Spleen (tissue), 11 donors: Measurements from ENCODE around the gene ARL15. TPM values are rescaled to one million over a fixed set of nuclear protein-coding genes. Genes with fewer than 3 reads are reported as not detected.

Experiments used
- DNase-seq: peaks from one replicate; pipeline ENCODE4 v3.0.0-alpha.2; 2020
- H3K27ac ChIP-seq, 8 donors: fragments of 200-600 bp; sonication (generic) in 7 of 8; 1 replicate in 4 of 8; 2 replicates in 4 of 8; pipeline versions ENCODE4 v1.5.0 to v1.8.0; 2016 to 2021; ENCODE audit warnings: inconsistent platforms in 4 of 8, mild to moderate bottlenecking in 4 of 8, moderate library complexity in 1 of 8
- H3K27me3 ChIP-seq, 7 donors: fragments of 200-600 bp; sonication (generic) in 6 of 7; replicated peaks in 1 of 7; 1 replicate in 4 of 7; 2 replicates in 3 of 7; pipeline versions ENCODE4 v1.5.0 to v1.8.0; 2016 to 2021; ENCODE audit warnings: inconsistent platforms in 3 of 7, mild to moderate bottlenecking in 1 of 7
- H3K36me3 ChIP-seq, 6 donors: fragments of 200-600 bp; sonication (generic) in 5 of 6; 1 replicate in 4 of 6; 2 replicates in 2 of 6; pipeline versions ENCODE4 v1.5.0 to v1.8.0; 2016 to 2021; ENCODE audit warnings: inconsistent platforms in 2 of 6
- H3K4me1 ChIP-seq, 6 donors: fragments of 200-600 bp; sonication (generic) in 5 of 6; 1 replicate in 3 of 6; 2 replicates in 3 of 6; pipeline versions ENCODE4 v1.5.0 to v1.8.0; 2016 to 2021; ENCODE audit warnings: inconsistent platforms in 3 of 6
- H3K4me3 ChIP-seq, 8 donors: fragments of 200-600 bp; sonication (generic) in 7 of 8; 1 replicate in 4 of 8; 2 replicates in 4 of 8; pipeline versions ENCODE4 v1.5.0 to v1.8.0; 2016 to 2021; ENCODE audit warnings: inconsistent platforms in 4 of 8, mild to moderate bottlenecking in 4 of 8, moderate library complexity in 2 of 8
- H3K9me3 ChIP-seq, 8 donors: fragments of 200-600 bp; sonication (generic) in 7 of 8; 1 replicate in 4 of 8; 2 replicates in 4 of 8; pipeline versions ENCODE4 v1.5.0 to v1.8.0; 2016 to 2021; ENCODE audit warnings: inconsistent platforms in 4 of 8
- POLR2A ChIP-seq, 3 donors: fragments of 450-650 bp; IDR thresholded peaks; one replicate each; pipeline ENCODE4 v1.5.1; 2017; ENCODE audit warnings: antibody characterized with exemption in 3 of 3, mild to moderate bottlenecking in 1 of 3
- POLR2AphosphoS5 ChIP-seq, 3 donors: sonication (generic); formaldehyde crosslinking; IDR thresholded peaks; one replicate each; pipeline ENCODE4 v1.5.1; 2017; ENCODE audit warnings: antibody characterized with exemption in 3 of 3
- WGBS, 5 donors: extraction: QIAGEN DNeasy Blood & Tissue Kit in 3 of 5; methylation state at CpG; one replicate each; pipeline versions ENCODE4 v1.1.5 to v1.1.7; 2013 to 2018; 5-methylcytosine and 5-hydroxymethylcytosine counted together
- intact Hi-C: fragments of 100-400 bp; cut with DNase I; formaldehyde crosslinking; loops from one replicate; pipeline ENCODE4 v1.15.0; 2023; ENCODE audit warnings: low total_unique reads
- polyA plus RNA-seq, 3 donors: library from polyadenylated mRNA; stranded (reverse); fragments of 200-250 nt; gene quantifications; one replicate each; pipeline ENCODE4 v1.2.1, GENCODE V29; 2013
- total RNA-seq, 7 donors: library from RNA; depleted of rRNA in 3 of 7; stranded (reverse); fragments of >200 nt in 3 of 7; fragmentation: NEBNext Ultra II Directional in 4 of 7; extraction: Animal tissue kit (Norgen Biotek cat#: 25700) in 4 of 7; gene quantifications; one replicate each; pipeline versions ENCODE4 v1.1.0 to v1.2.1, GENCODE V29; 2016 to 2021
- TF ChIP-seq, protein P1 (sequence below), 11 experiments: fragments of 200-600 bp in 7 of 11; fragments of 450-650 bp in 4 of 11; sonication (generic) in 4 of 11; IDR thresholded peaks in 8 of 11; conservative IDR thresholded peaks in 3 of 11; 1 replicate in 7 of 11; 2 replicates in 4 of 11; pipeline versions ENCODE4 v1.4.0 to v1.8.0; 2016 to 2021; ENCODE audit warnings: antibody characterized with exemption in 11 of 11, inconsistent platforms in 4 of 11, mild to moderate bottlenecking in 1 of 11
- donor health status: healthy with polysubstance abuse.
- donor health status: DM: no; HTN: no; CAD: no; lungs with moderate emphysema.
- donor health status: DM: no; HTN: no; CAD: no.
- donor health status: Bipolar disorder and iron deficiency.
- donor health status: healthy.
- donor health status: DM: no; HTN: no; CAD: no.
- donor health status: DM: yes; HTN: yes; CAD: no.

The ARL15 gene
- total and polyA plus RNA-seq, 10 donors: 6.3 to 70.2 (median 37.1) TPM

DNA sequence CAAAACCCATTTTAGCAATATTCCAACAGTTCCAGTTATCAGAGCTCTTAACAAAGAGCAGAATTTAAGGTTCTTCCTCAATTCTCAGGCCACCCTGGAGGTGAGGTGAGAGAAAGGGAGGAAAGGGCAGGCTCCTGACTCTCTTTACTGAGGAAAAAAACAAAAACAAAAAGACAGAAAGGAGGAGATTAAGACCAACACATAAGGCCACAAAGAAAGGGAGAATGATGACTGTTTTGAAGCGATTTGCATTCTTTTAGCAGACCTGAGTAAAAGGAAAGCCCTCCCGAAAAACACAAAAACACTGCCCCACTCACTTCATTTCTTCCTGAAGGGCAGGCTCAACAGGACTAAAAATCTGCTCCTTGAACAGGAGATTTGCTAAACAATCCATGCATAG lies 300.5 kb downstream of the ARL15 start:
- 74 to 88% (median 87%) methylated on average over 2 of the region's 2 CpGs for WGBS, 5 donors

GRCh38 chr5:54009357-54009756 lies 301.0 kb downstream of the ARL15 start:
- Histone ChIP-seq H3K4me3 (no peak overlapping the region), H3K4me1 (no peaks in the 10 kb centered on the region), H3K9me3 (peaks cover 0 to 10% (median 0%) of the 10 kb centered on the region in 8 donors), H3K27me3 (no peaks in the 10 kb centered on the region), H3K36me3 (no peaks in the 10 kb centered on the region), H3K27ac (no peak overlapping the region)
- no peak for TF ChIP-seq POLR2A (IDR thresholded peaks at IDR 0.05)
- TF ChIP-seq POLR2AphosphoS5 (IDR thresholded peaks at IDR 0.05): no peak
- TF ChIP-seq, protein P1, sequence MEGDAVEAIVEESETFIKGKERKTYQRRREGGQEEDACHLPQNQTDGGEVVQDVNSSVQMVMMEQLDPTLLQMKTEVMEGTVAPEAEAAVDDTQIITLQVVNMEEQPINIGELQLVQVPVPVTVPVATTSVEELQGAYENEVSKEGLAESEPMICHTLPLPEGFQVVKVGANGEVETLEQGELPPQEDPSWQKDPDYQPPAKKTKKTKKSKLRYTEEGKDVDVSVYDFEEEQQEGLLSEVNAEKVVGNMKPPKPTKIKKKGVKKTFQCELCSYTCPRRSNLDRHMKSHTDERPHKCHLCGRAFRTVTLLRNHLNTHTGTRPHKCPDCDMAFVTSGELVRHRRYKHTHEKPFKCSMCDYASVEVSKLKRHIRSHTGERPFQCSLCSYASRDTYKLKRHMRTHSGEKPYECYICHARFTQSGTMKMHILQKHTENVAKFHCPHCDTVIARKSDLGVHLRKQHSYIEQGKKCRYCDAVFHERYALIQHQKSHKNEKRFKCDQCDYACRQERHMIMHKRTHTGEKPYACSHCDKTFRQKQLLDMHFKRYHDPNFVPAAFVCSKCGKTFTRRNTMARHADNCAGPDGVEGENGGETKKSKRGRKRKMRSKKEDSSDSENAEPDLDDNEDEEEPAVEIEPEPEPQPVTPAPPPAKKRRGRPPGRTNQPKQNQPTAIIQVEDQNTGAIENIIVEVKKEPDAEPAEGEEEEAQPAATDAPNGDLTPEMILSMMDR (IDR thresholded peaks at IDR 0.05 in 8 of 11, conservative IDR thresholded peaks at IDR 0.05 in 3 of 11): no peak
- WGBS, 5 donors: 0 to 100% (median 61%) methylated on average over 1 of the region's 1 CpG
- DNase-seq: no peak
- intact Hi-C loops: no loop called here

More for the DNA sequence above, 300.5 kb downstream of the ARL15 start:
- H3K27me3 ChIP-seq: no peaks in the 10 kb centered on the region
- no peak overlapping the region for H3K4me3 ChIP-seq
- H3K27ac ChIP-seq: no peak overlapping the region
- DNase-seq: no peak
- no peaks in the 10 kb centered on the region for H3K4me1 ChIP-seq
- TF ChIP-seq POLR2A (IDR thresholded peaks at IDR 0.05) (no peak), POLR2AphosphoS5 (IDR thresholded peaks at IDR 0.05) (no peak)
- TF ChIP-seq, protein P1 (IDR thresholded peaks at IDR 0.05 in 8 of 11, conservative IDR thresholded peaks at IDR 0.05 in 3 of 11): no peak
- H3K9me3 ChIP-seq: peaks cover 0 to 15% (median 0%) of the 10 kb centered on the region in 8 donors
- intact Hi-C loops: no loop called here
- no peaks in the 10 kb centered on the region for H3K36me3 ChIP-seq

- no peaks in the 10 kb centered on the region for H3K4me1 ChIP-seq
- TF ChIP-seq POLR2AphosphoS5 (IDR thresholded peaks at IDR 0.05) (no peak), POLR2A (IDR thresholded peaks at IDR 0.05) (no peak)
- TF ChIP-seq, protein P1 (IDR thresholded peaks at IDR 0.05 in 8 of 11, conservative IDR thresholded peaks at IDR 0.05 in 3 of 11): no peak
- H3K4me3 ChIP-seq: no peak overlapping the region
- 73 to 83% (median 82%) methylated on average over 6 of the region's 6 CpGs for WGBS, 5 donors
- no peaks in the 10 kb centered on the region for H3K9me3 ChIP-seq
- H3K27me3 ChIP-seq: no peaks in the 10 kb centered on the region
- no peaks in the 10 kb centered on the region for H3K36me3 ChIP-seq
- DNase-seq: no peak
- no peak overlapping the region for H3K27ac ChIP-seq
- intact Hi-C loops: no loop called here
Observed at GRCh38 chr5:54007827-54008777, 302.3 kb downstream of the ARL15 start.

DNA sequence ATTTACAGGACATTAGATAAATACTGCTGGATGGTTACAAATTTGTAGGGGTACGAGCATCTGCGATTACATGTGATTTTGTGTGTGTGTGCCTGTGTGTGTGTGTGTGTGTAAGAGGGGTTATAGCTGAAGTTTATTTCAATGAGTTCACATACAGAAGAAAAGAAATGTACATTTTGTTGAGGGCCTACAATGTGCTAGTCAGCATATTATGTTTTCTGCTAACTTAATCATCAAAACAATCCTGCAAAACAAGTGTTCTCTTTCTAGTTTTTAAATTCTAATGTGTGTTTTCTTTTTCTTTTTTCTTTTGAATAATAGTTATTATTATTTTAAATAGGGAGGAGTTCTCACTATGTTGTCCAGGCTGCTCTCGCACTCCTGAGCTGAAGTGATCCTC lies 305.7 kb downstream of the ARL15 start:
- H3K27ac ChIP-seq: no peak overlapping the region
- H3K9me3 ChIP-seq: no peaks in the 10 kb centered on the region
- no peaks in the 10 kb centered on the region for H3K4me1 ChIP-seq
- H3K36me3 ChIP-seq: no peaks in the 10 kb centered on the region
- no peak for DNase-seq
- H3K27me3 ChIP-seq: no peaks in the 10 kb centered on the region
- H3K4me3 ChIP-seq: no peak overlapping the region
- WGBS, 5 donors: 66 to 98% (median 84%) methylated on average over 3 of the region's 3 CpGs
- intact Hi-C loops: no loop called here
- TF ChIP-seq POLR2A (IDR thresholded peaks at IDR 0.05) (no peak), POLR2AphosphoS5 (IDR thresholded peaks at IDR 0.05) (no peak)
- TF ChIP-seq, protein P1 (IDR thresholded peaks at IDR 0.05 in 8 of 11, conservative IDR thresholded peaks at IDR 0.05 in 3 of 11): no peak
